Measurements from ENCODE around the gene ANKRD33B.
"Not testable (repeated sequence)": the region's sequence is repeated elsewhere in the genome, so short reads cannot be mapped to it uniquely, and the experiment has no call there.

Gene ANKRD33B

GRCh38 chr5:10563945-10564837 lies at the start of gene ANKRD33B:
TSS of gene ANKRD33B (plus strand) at chr5:10564070. CDS start at chr5:10564468, 398 bp downstream.
- DNase-seq = peak; percentile 82

GRCh38 chr5:10514572-10514971 lies 49.3 kb upstream of the ANKRD33B start:
- not testable (repeated sequence) for DNase-seq

GRCh38 chr5:10515492-10515891 lies 48.4 kb upstream of the ANKRD33B start:
- DNase-seq = no peak

GRCh38 chr5:10518347-10518746 lies 45.5 kb upstream of the ANKRD33B start:
- DNase-seq = no peak

- no peak for DNase-seq
These were observed 44.1 kb upstream of the ANKRD33B start for GRCh38 chr5:10519729-10520128.

- no peak for DNase-seq
These were observed 43.2 kb upstream of the ANKRD33B start for GRCh38 chr5:10520706-10521105.

GRCh38 chr5:10521466-10522223 lies 42.2 kb upstream of the ANKRD33B start:
- DNase-seq = no peak

GRCh38 chr5:10522224-10522611 lies 41.7 kb upstream of the ANKRD33B start:
- no peak for DNase-seq

GRCh38 chr5:10524376-10525123 lies 39.3 kb upstream of the ANKRD33B start:
- DNase-seq = no peak

GRCh38 chr5:10525124-10525495 lies 38.8 kb upstream of the ANKRD33B start:
- no peak for DNase-seq

GRCh38 chr5:10527281-10527950 lies 36.5 kb upstream of the ANKRD33B start:
- DNase-seq = no peak

- DNase-seq = no peak
These were observed 35.6 kb upstream of the ANKRD33B start for GRCh38 chr5:10528056-10528816.

- DNase-seq = no peak
These were observed 35.0 kb upstream of the ANKRD33B start for GRCh38 chr5:10528827-10529226.

GRCh38 chr5:10530601-10531320 lies 33.1 kb upstream of the ANKRD33B start:
- DNase-seq = no peak

GRCh38 chr5:10532421-10532820 lies 31.4 kb upstream of the ANKRD33B start:
- DNase-seq = no peak

- no peak for DNase-seq
These were observed 30.6 kb upstream of the ANKRD33B start for GRCh38 chr5:10533226-10533625.

- no peak for DNase-seq
These were observed 29.0 kb upstream of the ANKRD33B start for GRCh38 chr5:10534561-10535530.

GRCh38 chr5:10536511-10536910 lies 27.4 kb upstream of the ANKRD33B start:
- no peak for DNase-seq

- DNase-seq = no peak
These were observed 26.8 kb upstream of the ANKRD33B start for GRCh38 chr5:10536931-10537579.
